Endothelial cell of umbilical vein (primary cell): ENCODE data around the gene MYO9A. TPM values are rescaled to one million over a fixed set of nuclear protein-coding genes. Genes with fewer than 3 reads are reported as not detected.

Experiments
- BruUV-seq: library from RNA; stranded (reverse); fragments of 400-500 nt; replicated peaks from 2 replicates; lab custom pipeline; 2021; lab: Mats Ljungman, UMichigan
- CTCF ChIA-PET: fragments of 300-600, 350-600 bp; sonication (Branson Sonifier 250); formaldehyde crosslinking; loops from one replicate; lab custom pipeline; 2021; ENCODE audit warnings: antibody characterized with exemption, inconsistent platforms; lab: Charles Lee
- POLR2A ChIA-PET: fragments of 300-600, 350-600 bp; sonication (Branson Sonifier 250); formaldehyde crosslinking; loops from one replicate; lab custom pipeline; 2021; ENCODE audit warnings: antibody characterized with exemption, inconsistent platforms; lab: Charles Lee
- DNase-seq: peaks from one replicate; pipeline ENCODE4 v3.0.0-alpha.2; 2011; ENCODE audit warnings: low read depth, low spot score
- FAIRE-seq: peaks from 2 replicates; lab custom pipeline; 2011; peaks lifted over from hg19 to GRCh38; lab: Jason Lieb, UNC
- H2AFZ ChIP-seq: 2 replicates; pipeline ENCODE4 v1.6.0; 2012; ENCODE audit warnings: low read depth, low read length, control low read depth, inconsistent platforms
- H3K27ac ChIP-seq: 2 replicates; pipeline ENCODE4 v1.5.1; 2011; ENCODE audit warnings: low read depth, mild to moderate bottlenecking, control low read depth, low read length, moderate library complexity; ENCODE audit not compliant: insufficient read depth
- H3K27me3 ChIP-seq, 2 experiments: 2 replicates each; pipeline versions ENCODE4 v1.6.0 to v1.6.1; 2011; ENCODE audit warnings: low read length in 2 of 2, mixed read lengths in 1 of 2; ENCODE audit not compliant: control insufficient read depth in 2 of 2, insufficient read depth in 2 of 2
- H3K36me3 ChIP-seq, 2 experiments: 2 replicates in 1 of 2; 3 replicates in 1 of 2; pipeline ENCODE4 v1.5.1; 2011; ENCODE audit warnings: low read length in 2 of 2, mild to moderate bottlenecking in 1 of 2, moderate library complexity in 1 of 2; ENCODE audit not compliant: control insufficient read depth in 2 of 2, insufficient read depth in 2 of 2; ENCODE audit errors: extremely low read depth in 1 of 2
- H3K4me1 ChIP-seq: 3 replicates; pipeline ENCODE4 v1.5.1; 2011; ENCODE audit warnings: mild to moderate bottlenecking, low read length; ENCODE audit not compliant: control insufficient read depth, insufficient read depth; ENCODE audit errors: extremely low read depth
- H3K4me2 ChIP-seq: 2 replicates; pipeline ENCODE4 v1.6.1; 2011; ENCODE audit warnings: low read length, control low read depth, mixed read lengths; ENCODE audit not compliant: insufficient read depth
- H3K4me3 ChIP-seq, 3 experiments: fragments of 200-600 bp in 1 of 3; sonication (generic), shearing (Covaris generic) in 1 of 3; replicated peaks in 1 of 3; 2 replicates each; pipeline ENCODE4 v1.5.1; 2011 to 2016; ENCODE audit warnings: control low read depth in 3 of 3, low read length in 3 of 3, mild to moderate bottlenecking in 2 of 3, inconsistent platforms in 1 of 3, low read depth in 1 of 3, moderate library complexity in 1 of 3; ENCODE audit not compliant: insufficient read depth in 1 of 3
- H3K79me2 ChIP-seq: 2 replicates; pipeline ENCODE4 v1.6.0; 2012; ENCODE audit warnings: low read length, inconsistent platforms; ENCODE audit not compliant: control insufficient read depth, insufficient read depth
- H3K9ac ChIP-seq: replicated peaks from 2 replicates; pipeline ENCODE3; 2011; ENCODE audit warnings: low read length, control low read depth; ENCODE audit not compliant: insufficient read depth; ENCODE audit errors: extremely low read depth
- H3K9me1 ChIP-seq: replicated peaks from 3 replicates; pipeline ENCODE4 v1.6.0; 2011; ENCODE audit warnings: mild to moderate bottlenecking, low read length; ENCODE audit not compliant: control insufficient read depth, insufficient read depth; ENCODE audit errors: extremely low read depth
- H3K9me3 ChIP-seq: replicated peaks from 2 replicates; pipeline ENCODE4 v1.5.1; 2012; ENCODE audit warnings: low read length, inconsistent platforms; ENCODE audit not compliant: control insufficient read depth, insufficient read depth
- H4K20me1 ChIP-seq: replicated peaks from 2 replicates; pipeline ENCODE3; 2011; ENCODE audit warnings: mild to moderate bottlenecking, low read length; ENCODE audit not compliant: control insufficient read depth, insufficient read depth; ENCODE audit errors: extremely low read depth
- CTCF ChIP-seq, 2 donors: IDR thresholded peaks; 1 replicate in 1 of 2; 2 replicates in 1 of 2; pipeline ENCODE4 v1.5.1; 2011; ENCODE audit warnings: low read length in 2 of 2, mild to moderate bottlenecking in 2 of 2, moderate library complexity in 2 of 2, control low read depth in 1 of 2, inconsistent platforms in 1 of 2, low read depth in 1 of 2; ENCODE audit not compliant: insufficient read depth in 1 of 2; ENCODE audit errors: extremely low read depth in 1 of 2
- EZH2 ChIP-seq: IDR thresholded peaks from 2 replicates; pipeline ENCODE4 v1.6.1; 2012; ENCODE audit warnings: borderline replicate concordance, low read depth, mild to moderate bottlenecking, moderate library complexity, low read length, inconsistent platforms; ENCODE audit not compliant: severe bottlenecking
- FOS ChIP-seq: IDR thresholded peaks from 2 replicates; pipeline ENCODE4 v1.6.1; 2011; ENCODE audit warnings: mild to moderate bottlenecking, low read length, moderate library complexity, borderline replicate concordance; ENCODE audit not compliant: insufficient read depth
- GATA2 ChIP-seq: IDR thresholded peaks from 2 replicates; pipeline ENCODE4 v1.7.0; 2011; ENCODE audit warnings: low read depth, mild to moderate bottlenecking, moderate library complexity, mixed read lengths, low read length; ENCODE audit not compliant: insufficient read length, insufficient read depth
- JUN ChIP-seq: IDR thresholded peaks from 2 replicates; pipeline ENCODE4 v1.6.1; 2011; ENCODE audit warnings: borderline replicate concordance, low read depth; ENCODE audit not compliant: insufficient read length, insufficient read depth
- MYC ChIP-seq: IDR thresholded peaks from one replicate; pipeline ENCODE4 v1.6.1; 2011; ENCODE audit warnings: mild to moderate bottlenecking, low read depth, low read length
- POLR2A ChIP-seq: IDR thresholded peaks from 2 replicates; pipeline ENCODE4 v1.6.1; 2012; ENCODE audit warnings: low read depth, mild to moderate bottlenecking, control low read depth, low read length
- POLR2AphosphoS5 ChIP-seq: IDR thresholded peaks from 2 replicates; pipeline ENCODE4 v1.6.1; 2012; ENCODE audit warnings: low read depth, mild to moderate bottlenecking, control low read depth, low read length, moderate library complexity; ENCODE audit not compliant: insufficient read depth
- dilution Hi-C: fragments of 300-500 bp; cut with MboI; formaldehyde crosslinking; loops from one replicate; pipeline ENCODE4 v1.15.0; 2019; ENCODE audit warnings: low sequenced_read_pairs; ENCODE audit not compliant: extremely low pct_ligation_motif_present
- intact Hi-C: fragments of 100-400 bp; cut with micrococcal nuclease; formaldehyde crosslinking; loops from one replicate; pipeline ENCODE4 v1.10.0; 2022
- polyA plus RNA-seq, 4 experiments: library from polyadenylated mRNA; depleted of rRNA in 3 of 4; stranded (reverse) in 3 of 4; unstranded in 1 of 4; fragments of >200 nt; gene quantifications; 2 replicates each; pipeline versions ENCODE4 v1.2.1 to v1.2.3, GENCODE V29; 2011 to 2012; ENCODE audit warnings: missing spikeins in 1 of 4
- total RNA-seq: library from RNA; stranded (reverse); gene quantifications from 2 replicates; pipeline ENCODE4 v1.2.3, GENCODE V29; 2021
- TF ChIP-seq, protein P1 (sequence below): IDR thresholded peaks from 2 replicates; pipeline ENCODE4 v1.6.1; 2011; ENCODE audit not compliant: insufficient read depth, insufficient read length

Gene MYO9A
- total and polyA plus RNA-seq, 2 donors (not counting 3 experiments of a cell fraction or from before 2014, with no cell fraction given) = 6.4 to 30.3 TPM

DNA sequence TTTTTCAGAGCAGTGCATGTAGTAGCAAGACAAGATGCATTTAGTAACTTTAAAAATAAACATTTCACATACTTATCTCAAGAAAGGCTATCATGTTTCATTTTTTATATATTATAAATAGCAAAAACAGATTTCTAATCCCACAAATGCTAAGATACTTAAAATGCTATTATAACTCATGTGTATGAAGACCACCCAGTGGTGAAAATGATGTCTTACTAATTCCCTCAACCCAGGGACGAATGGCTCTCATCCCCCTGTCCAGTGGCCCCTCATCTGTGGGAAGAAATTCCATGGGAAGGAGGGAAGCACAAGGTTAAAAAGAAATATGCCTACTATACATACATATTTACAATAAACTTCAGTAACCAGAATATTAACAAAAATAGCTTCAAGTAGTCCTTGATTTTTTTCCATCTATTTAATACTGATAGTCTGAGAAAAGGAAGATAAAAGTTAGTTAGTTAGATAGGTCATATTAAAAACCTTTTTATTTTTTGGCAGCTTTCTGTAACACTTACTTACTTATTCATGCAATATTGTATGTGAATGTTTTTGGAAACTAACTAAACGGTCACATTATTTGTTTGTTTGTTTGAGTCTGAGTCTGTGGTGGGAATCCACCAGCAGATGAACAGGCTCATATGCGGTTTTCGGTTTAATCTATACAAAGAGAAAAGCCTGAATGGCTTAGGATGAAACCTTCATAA lies 292.8 kb downstream of the MYO9A start:
- intact Hi-C loops (no loop called here), dilution Hi-C loops (no loop called here)
- BruUV-seq = no TSS peak
- FAIRE-seq (no peak), DNase-seq (no peak)
- ChIA-PET POLR2A (no interaction called here), CTCF (interaction anchor here (2.0 kb wide), 1 partner anchor 12 kb away, joined by 5 read pairs; no protein-coding TSS in a partner anchor)
- Histone ChIP-seq H4K20me1 (no peaks in the 10 kb centered on the region), H3K4me1 (no peaks in the 10 kb centered on the region), H3K9me3 (no peaks in the 10 kb centered on the region), H3K4me2 (no peak overlapping the region), H3K27ac (no peak overlapping the region), H3K4me3 (no peak overlapping the region), H2AFZ (no peak overlapping the region), H3K27me3 (no peaks in the 10 kb centered on the region), H3K79me2 (no peaks in the 10 kb centered on the region), H3K36me3 (peaks cover 6% of the 10 kb centered on the region in 2 experiments), H3K9me1 (no peaks in the 10 kb centered on the region), H3K9ac (no peak overlapping the region)
- TF ChIP-seq POLR2A = no peak
- no peak for TF ChIP-seq MYC
- no peak for TF ChIP-seq JUN
- no peak for TF ChIP-seq FOS

DNA sequence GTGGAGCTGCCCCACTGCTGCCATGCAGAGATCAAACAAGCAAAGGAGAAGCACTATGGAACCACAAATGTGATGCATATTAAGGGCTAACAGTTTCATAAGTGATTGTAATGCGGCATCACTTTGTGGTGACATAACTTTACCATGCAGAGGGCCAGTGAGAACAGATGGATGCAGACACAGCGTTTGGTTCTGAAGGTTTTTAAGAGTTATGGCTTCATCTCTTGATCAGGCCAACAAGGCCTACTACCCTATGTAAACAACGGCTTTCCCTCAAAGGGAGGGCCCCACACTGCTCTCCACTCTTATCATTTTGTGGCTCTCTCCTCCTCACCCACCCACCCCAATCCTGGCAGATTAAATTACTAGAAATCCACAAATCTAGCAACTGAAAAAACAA lies 294.1 kb downstream of the MYO9A start:
- H3K9me3 ChIP-seq = no peaks in the 10 kb centered on the region
- H3K27me3 ChIP-seq = no peaks in the 10 kb centered on the region
- H3K4me1 ChIP-seq = no peaks in the 10 kb centered on the region
- dilution Hi-C loops (no loop called here), intact Hi-C loops (no loop called here)
- H3K79me2 ChIP-seq = no peaks in the 10 kb centered on the region
- no peaks in the 10 kb centered on the region for H3K9me1 ChIP-seq
- BruUV-seq = no TSS peak
- TF ChIP-seq POLR2A (no peak), MYC (no peak), GATA2 (no peak), FOS (no peak), EZH2 (no peak), POLR2AphosphoS5 (no peak), CTCF (IDR thresholded peaks at IDR 0.05; ENCODE audit: extremely low read depth in 1 of 2, insufficient read depth in 1 of 2, low read depth in 1 of 2, low read length in 2 of 2) (no peak), JUN (no peak)
- TF ChIP-seq, protein P1, sequence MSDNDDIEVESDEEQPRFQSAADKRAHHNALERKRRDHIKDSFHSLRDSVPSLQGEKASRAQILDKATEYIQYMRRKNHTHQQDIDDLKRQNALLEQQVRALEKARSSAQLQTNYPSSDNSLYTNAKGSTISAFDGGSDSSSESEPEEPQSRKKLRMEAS = no peak
- FAIRE-seq (no peak), DNase-seq (no peak)
- no peak overlapping the region for H3K27ac ChIP-seq
- H3K9ac ChIP-seq = no peak overlapping the region
- H3K4me3 ChIP-seq = no peak overlapping the region
- no peaks in the 10 kb centered on the region for H4K20me1 ChIP-seq
- no peak overlapping the region for H3K4me2 ChIP-seq
- ChIA-PET POLR2A (no interaction called here), CTCF (interaction anchor here (2.0 kb wide), 1 partner anchor 14 kb away, joined by 5 read pairs; no protein-coding TSS in a partner anchor)
- no peak overlapping the region for H2AFZ ChIP-seq
- H3K36me3 ChIP-seq = peaks cover 4 to 6% of the 10 kb centered on the region in 2 experiments
